Liver (tissue), 9 donors: ENCODE measurements around the gene JMJD1C. TPM values are rescaled to one million over a fixed set of nuclear protein-coding genes. Genes with fewer than 3 reads are reported as not detected.

Experiments used
- DNase-seq: peaks from one replicate; pipeline ENCODE4 v3.0.0-alpha.2; 2017; ENCODE audit warnings: low spot score
- H3K27ac ChIP-seq, 2 donors: one replicate each; pipeline ENCODE4 v1.7.0; 2013; ENCODE audit warnings: inconsistent platforms in 2 of 2, low read length in 2 of 2, control low read depth in 1 of 2, low read depth in 1 of 2, mild to moderate bottlenecking in 1 of 2
- H3K27me3 ChIP-seq, 4 donors: one replicate each; pipeline versions ENCODE4 v1.6.1 to v1.7.0; 2013; ENCODE audit warnings: low read length in 3 of 4, inconsistent platforms in 1 of 4, mild to moderate bottlenecking in 1 of 4, moderate library complexity in 1 of 4; ENCODE audit not compliant: control insufficient read depth in 4 of 4, insufficient read depth in 4 of 4
- H3K36me3 ChIP-seq, 4 donors: one replicate each; pipeline versions ENCODE4 v1.6.1 to v1.7.0; 2013; ENCODE audit warnings: low read length in 3 of 4, mild to moderate bottlenecking in 3 of 4, low read depth in 1 of 4, moderate library complexity in 1 of 4; ENCODE audit not compliant: control insufficient read depth in 4 of 4, insufficient read depth in 3 of 4
- H3K4me1 ChIP-seq, 4 donors: one replicate each; pipeline versions ENCODE4 v1.6.1 to v1.7.0; 2013; ENCODE audit warnings: low read length in 3 of 4, mild to moderate bottlenecking in 3 of 4, moderate library complexity in 1 of 4; ENCODE audit not compliant: control insufficient read depth in 4 of 4, insufficient read depth in 4 of 4
- H3K4me3 ChIP-seq, 3 donors: one replicate each; pipeline versions ENCODE4 v1.6.1 to v1.7.0; 2013; ENCODE audit warnings: low read length in 3 of 3, control low read depth in 1 of 3, low read depth in 1 of 3, mild to moderate bottlenecking in 1 of 3
- H3K9ac ChIP-seq, 2 donors: one replicate each; pipeline ENCODE4 v1.7.0; 2013; ENCODE audit warnings: low read length in 2 of 2, mild to moderate bottlenecking in 2 of 2, moderate library complexity in 2 of 2, control low read depth in 1 of 2, low read depth in 1 of 2
- H3K9me3 ChIP-seq, 4 donors: one replicate each; pipeline versions ENCODE4 v1.6.1 to v1.7.0; 2013; ENCODE audit warnings: low read length in 3 of 4; ENCODE audit not compliant: control insufficient read depth in 4 of 4
- ATF3 ChIP-seq: IDR thresholded peaks from 2 replicates; pipeline ENCODE4 v1.6.1; 2016; ENCODE audit warnings: antibody characterized with exemption
- EGR1 ChIP-seq, 2 donors: IDR thresholded peaks; 2 replicates each; pipeline ENCODE4 v1.6.1; 2016 to 2018; ENCODE audit warnings: antibody characterized with exemption in 2 of 2, low read depth in 2 of 2
- FOXA2 ChIP-seq: IDR thresholded peaks from 2 replicates; pipeline ENCODE4 v1.6.1; 2016; ENCODE audit warnings: antibody characterized with exemption
- GABPA ChIP-seq, 2 donors: IDR thresholded peaks in 1 of 2; conservative IDR thresholded peaks in 1 of 2; 2 replicates each; pipeline ENCODE4 v1.6.1; 2016; ENCODE audit warnings: antibody characterized with exemption in 2 of 2, mild to moderate bottlenecking in 1 of 2, moderate library complexity in 1 of 2
- HNF4A ChIP-seq, 2 donors: conservative IDR thresholded peaks; 2 replicates each; pipeline ENCODE4 v1.6.1; 2016; ENCODE audit warnings: antibody characterized with exemption in 2 of 2, mild to moderate bottlenecking in 2 of 2
- HNF4G ChIP-seq: IDR thresholded peaks from 2 replicates; pipeline ENCODE4 v1.6.1; 2016; ENCODE audit warnings: antibody characterized with exemption
- MAX ChIP-seq: IDR thresholded peaks from 2 replicates; pipeline ENCODE4 v1.6.1; 2016; ENCODE audit warnings: antibody characterized with exemption
- NR2F2 ChIP-seq: IDR thresholded peaks from 2 replicates; pipeline ENCODE4 v1.6.1; 2016; ENCODE audit warnings: antibody characterized with exemption
- REST ChIP-seq: IDR thresholded peaks from 2 replicates; pipeline ENCODE4 v1.6.1; 2016; ENCODE audit warnings: antibody characterized with exemption, mild to moderate bottlenecking
- RXRA ChIP-seq, 2 donors: IDR thresholded peaks; 2 replicates each; pipeline ENCODE4 v1.6.1; 2017 to 2018; ENCODE audit warnings: antibody characterized with exemption in 2 of 2, mild to moderate bottlenecking in 1 of 2
- SP1 ChIP-seq: IDR thresholded peaks from 2 replicates; pipeline ENCODE4 v1.6.1; 2018; ENCODE audit warnings: antibody characterized with exemption, mild to moderate bottlenecking
- TAF1 ChIP-seq: conservative IDR thresholded peaks from 2 replicates; pipeline ENCODE4 v1.6.1; 2016; ENCODE audit warnings: antibody characterized with exemption, mild to moderate bottlenecking
- YY1 ChIP-seq: IDR thresholded peaks from 2 replicates; pipeline ENCODE4 v1.6.1; 2016; ENCODE audit warnings: antibody characterized with exemption, mild to moderate bottlenecking
- WGBS: extraction: QIAGEN DNeasy Blood & Tissue Kit; methylation state at CpG from one replicate; pipeline ENCODE4 v1.1.7; 2013; 5-methylcytosine and 5-hydroxymethylcytosine counted together
- polyA plus RNA-seq, 2 donors: library from polyadenylated mRNA; stranded (reverse) in 1 of 2; unstranded in 1 of 2; fragments of 200-250 nt in 1 of 2; fragments of >200 nt in 1 of 2; fragmentation: Nextera tagmentation in 1 of 2; extraction: Ambion mirVana in 1 of 2; gene quantifications; one replicate each; pipeline versions ENCODE4 v1.2.1 to v1.2.3, GENCODE V29; 2013 to 2015
- total RNA-seq, 2 donors: library from RNA; depleted of rRNA; stranded (reverse); fragments of >200 nt; gene quantifications; one replicate each; pipeline ENCODE4 v1.2.3, GENCODE V29; 2014
- TF ChIP-seq, protein P1 (sequence below): IDR thresholded peaks from 2 replicates; pipeline ENCODE4 v1.6.1; 2016; ENCODE audit warnings: antibody characterized with exemption
- donor health status: healthy.
- donor health status: healthy.
- donor health status: healthy.
- donor health status: healthy.
- donor health status: healthy.

JMJD1C gene
- total and polyA plus RNA-seq, 4 donors = 11.0 to 93.1 (median 56.0) TPM

- Histone ChIP-seq H3K27me3 (no peaks in the 10 kb centered on the region), H3K9me3 (no peaks in the 10 kb centered on the region), H3K9ac (no peak overlapping the region), H3K36me3 (no peaks in the 10 kb centered on the region), H3K4me3 (no peak overlapping the region), H3K27ac (no peak overlapping the region), H3K4me1 (peaks cover 0 to 12% (median 3%) of the 10 kb centered on the region in 4 donors)
- no peak for TF ChIP-seq HNF4G
- TF ChIP-seq, protein P1, sequence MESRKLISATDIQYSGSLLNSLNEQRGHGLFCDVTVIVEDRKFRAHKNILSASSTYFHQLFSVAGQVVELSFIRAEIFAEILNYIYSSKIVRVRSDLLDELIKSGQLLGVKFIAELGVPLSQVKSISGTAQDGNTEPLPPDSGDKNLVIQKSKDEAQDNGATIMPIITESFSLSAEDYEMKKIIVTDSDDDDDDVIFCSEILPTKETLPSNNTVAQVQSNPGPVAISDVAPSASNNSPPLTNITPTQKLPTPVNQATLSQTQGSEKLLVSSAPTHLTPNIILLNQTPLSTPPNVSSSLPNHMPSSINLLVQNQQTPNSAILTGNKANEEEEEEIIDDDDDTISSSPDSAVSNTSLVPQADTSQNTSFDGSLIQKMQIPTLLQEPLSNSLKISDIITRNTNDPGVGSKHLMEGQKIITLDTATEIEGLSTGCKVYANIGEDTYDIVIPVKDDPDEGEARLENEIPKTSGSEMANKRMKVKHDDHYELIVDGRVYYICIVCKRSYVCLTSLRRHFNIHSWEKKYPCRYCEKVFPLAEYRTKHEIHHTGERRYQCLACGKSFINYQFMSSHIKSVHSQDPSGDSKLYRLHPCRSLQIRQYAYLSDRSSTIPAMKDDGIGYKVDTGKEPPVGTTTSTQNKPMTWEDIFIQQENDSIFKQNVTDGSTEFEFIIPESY = no peak
- TF ChIP-seq HNF4A (conservative IDR thresholded peaks at IDR 0.05) = no peak
- TF ChIP-seq TAF1 = no peak
- no peak for TF ChIP-seq MAX
- TF ChIP-seq EGR1 (IDR thresholded peaks at IDR 0.05; ENCODE audit: low read depth in 2 of 2) = no peak
- no peak for TF ChIP-seq SP1
- TF ChIP-seq ATF3 = no peak
- TF ChIP-seq RXRA (IDR thresholded peaks at IDR 0.05) = no peak
- TF ChIP-seq NR2F2 = no peak
- TF ChIP-seq YY1 = no peak
- TF ChIP-seq GABPA (IDR thresholded peaks at IDR 0.05 in 1 of 2, conservative IDR thresholded peaks at IDR 0.05 in 1 of 2) = no peak
- TF ChIP-seq REST = no peak
- DNase-seq = no peak
- WGBS = 80% methylated on average over 3 of the region's 3 CpGs
These were observed 24.4 kb downstream of the JMJD1C start for GRCh38 chr10:63441404-63441803.

DNA sequence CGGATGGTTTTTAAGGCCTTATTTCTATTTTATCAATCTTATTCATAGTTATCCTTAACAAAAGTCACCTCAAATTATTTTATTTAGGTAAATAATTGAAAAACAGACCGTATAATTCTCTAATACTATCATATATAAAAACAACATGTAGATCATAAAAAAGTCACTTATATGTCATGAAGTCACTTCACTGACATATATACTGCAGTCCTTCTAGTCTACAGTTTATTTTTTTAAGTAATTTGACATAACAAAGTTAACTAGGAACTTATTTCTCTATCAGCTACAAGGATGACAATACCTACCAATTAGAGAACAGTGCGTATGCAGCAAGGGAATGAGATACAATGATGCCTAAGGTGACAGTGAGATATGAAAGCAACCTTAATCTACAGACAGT lies 26.2 kb downstream of the JMJD1C start:
- Histone ChIP-seq H3K36me3 (no peaks in the 10 kb centered on the region), H3K4me3 (no peak overlapping the region), H3K27me3 (no peaks in the 10 kb centered on the region), H3K4me1 (peaks cover 0 to 24% (median 5%) of the 10 kb centered on the region in 4 donors), H3K9ac (no peak overlapping the region), H3K27ac (no peak overlapping the region), H3K9me3 (no peaks in the 10 kb centered on the region)
- TF ChIP-seq FOXA2 (no peak), HNF4G (no peak), NR2F2 (no peak), EGR1 (IDR thresholded peaks at IDR 0.05; ENCODE audit: low read depth in 2 of 2) (no peak)
- DNase-seq = no peak
- 95% methylated on average over 3 of the region's 3 CpGs for WGBS
